SHP77 (cell line): ENCODE measurements around the gene ARHGEF4.
A peak's percentile ranks its signal among the peaks of the same experiment; 100 is the strongest.
"Not testable (repeated sequence)": the region's sequence is repeated elsewhere in the genome, so short reads cannot be mapped to it uniquely, and the experiment has no call there.

Source experiments
- DNase-seq, 2 experiments: peaks; one replicate each; lab custom pipeline; 2025; lab: John Stamatoyannopoulos, UW

ARHGEF4 gene

GRCh38 chr2:130884503-130884902 lies 47.8 kb downstream of the ARHGEF4 start:
- peak in 1 of 2 experiments; percentile 0 for DNase-seq

- DNase-seq, result no peak
Observed at GRCh38 chr2:130887643-130888042, 50.9 kb downstream of the ARHGEF4 start.

- no peak for DNase-seq
Observed at GRCh38 chr2:130890941-130891669, 54.4 kb downstream of the ARHGEF4 start.

GRCh38 chr2:130891966-130892365 lies 55.3 kb downstream of the ARHGEF4 start:
- DNase-seq, result no peak

GRCh38 chr2:130892793-130893785 lies 56.4 kb downstream of the ARHGEF4 start:
- DNase-seq, result no peak

GRCh38 chr2:130894326-130894942 lies 57.7 kb downstream of the ARHGEF4 start:
- no peak for DNase-seq

- DNase-seq, result no peak
Observed at GRCh38 chr2:130896813-130897212, 60.1 kb downstream of the ARHGEF4 start.

- no peak for DNase-seq
Observed at GRCh38 chr2:130898553-130898952, 61.8 kb downstream of the ARHGEF4 start.

GRCh38 chr2:130899306-130899705 lies 62.6 kb downstream of the ARHGEF4 start:
- DNase-seq, result no peak

GRCh38 chr2:130901061-130901460 lies 64.3 kb downstream of the ARHGEF4 start:
- DNase-seq, result no peak

- not testable (repeated sequence) for DNase-seq
Observed at GRCh38 chr2:130901626-130902025, 64.9 kb downstream of the ARHGEF4 start.

GRCh38 chr2:130908832-130909231 lies 72.1 kb downstream of the ARHGEF4 start:
- no peak for DNase-seq

- no peak for DNase-seq
Observed at GRCh38 chr2:130910931-130911330, 74.2 kb downstream of the ARHGEF4 start.

- no peak for DNase-seq
Observed at GRCh38 chr2:130911482-130911881, 74.8 kb downstream of the ARHGEF4 start.

- no peak for DNase-seq
Observed at GRCh38 chr2:130911996-130912395, 75.3 kb downstream of the ARHGEF4 start.

GRCh38 chr2:130912471-130912870 lies 75.8 kb downstream of the ARHGEF4 start:
- DNase-seq, result no peak

- no peak for DNase-seq
Observed at GRCh38 chr2:130913891-130914290, 77.2 kb downstream of the ARHGEF4 start.

GRCh38 chr2:130915149-130915548 lies 78.4 kb downstream of the ARHGEF4 start:
- DNase-seq, result no peak

- no peak for DNase-seq
Observed at GRCh38 chr2:130915595-130916437, 79.1 kb downstream of the ARHGEF4 start.

GRCh38 chr2:130916438-130916705 lies 79.7 kb downstream of the ARHGEF4 start:
- DNase-seq, result no peak

- DNase-seq, result no peak
Observed at GRCh38 chr2:130917006-130917688, 80.4 kb downstream of the ARHGEF4 start.
